Fibroblast of peridontal ligament (primary cell): Measurements from ENCODE around the gene CHRNA5.
"Not testable (repeated sequence)": the region's sequence is repeated elsewhere in the genome, so short reads cannot be mapped to it uniquely, and the experiment has no call there.

ENCODE experiments used
- DNase-seq: peaks from one replicate; pipeline ENCODE4 v3.0.0-alpha.2; 2010; ENCODE audit errors: extremely low read depth

The CHRNA5 gene

GRCh38 chr15:78565097-78565950 lies at the start of gene CHRNA5:
Gene CHRNA5 (plus strand): TSS chr15:78565520. CDS start chr15:78565720, 200 bp downstream.
- DNase-seq, result peak; percentile 53

- not testable (repeated sequence) for DNase-seq
Measured at GRCh38 chr15:78520035-78520434, 45.3 kb upstream of the CHRNA5 start.

- DNase-seq, result no peak
Measured at GRCh38 chr15:78524230-78524629, 41.1 kb upstream of the CHRNA5 start.

- no peak for DNase-seq
Measured at GRCh38 chr15:78527325-78527724, 38.0 kb upstream of the CHRNA5 start.

GRCh38 chr15:78533331-78533730 lies 32.0 kb upstream of the CHRNA5 start:
- DNase-seq, result no peak

- DNase-seq, result peak; percentile 44
Measured at GRCh38 chr15:78536134-78536533, 29.2 kb upstream of the CHRNA5 start.

GRCh38 chr15:78537266-78537905 lies 27.9 kb upstream of the CHRNA5 start:
- peak; percentile 78 for DNase-seq

- no peak for DNase-seq
Measured at GRCh38 chr15:78538358-78538757, 27.0 kb upstream of the CHRNA5 start.

GRCh38 chr15:78539464-78540140 lies 25.7 kb upstream of the CHRNA5 start:
- DNase-seq, result not testable (repeated sequence)

- DNase-seq, result peak; percentile 82
Measured at GRCh38 chr15:78540141-78540870, 25.0 kb upstream of the CHRNA5 start, which contains the start of gene PSMA4. Gene PSMA4 (plus strand): TSS chr15:78540444. CDS start chr15:78541928, 1,484 bp downstream.

GRCh38 chr15:78540871-78541743 lies 24.2 kb upstream of the CHRNA5 start:
- DNase-seq, result peak; percentile 45

GRCh38 chr15:78541744-78542034 lies 23.6 kb upstream of the CHRNA5 start:
- DNase-seq, result no peak

GRCh38 chr15:78542647-78543046 lies 22.7 kb upstream of the CHRNA5 start:
- no peak for DNase-seq

GRCh38 chr15:78550194-78550593 lies 15.1 kb upstream of the CHRNA5 start:
- no peak for DNase-seq

- no peak for DNase-seq
Measured at GRCh38 chr15:78550815-78551214, 14.5 kb upstream of the CHRNA5 start.

- DNase-seq, result no peak
Measured at GRCh38 chr15:78551902-78552301, 13.4 kb upstream of the CHRNA5 start.

- no peak for DNase-seq
Measured at GRCh38 chr15:78552597-78552996, 12.7 kb upstream of the CHRNA5 start.

GRCh38 chr15:78560201-78560600 lies 5.1 kb upstream of the CHRNA5 start:
- not testable (repeated sequence) for DNase-seq

GRCh38 chr15:78561490-78561889 lies 3.8 kb upstream of the CHRNA5 start:
- no peak for DNase-seq

- DNase-seq, result no peak
Measured at GRCh38 chr15:78563092-78563491, 2.2 kb upstream of the CHRNA5 start.

GRCh38 chr15:78564743-78565096 lies 600 bp upstream of the CHRNA5 start:
- no peak for DNase-seq
